Choroid plexus epithelial cell (primary cell): ENCODE measurements around the gene SBF1.

ENCODE experiments used
- DNase-seq: peaks from one replicate; pipeline ENCODE4 v3.0.0-alpha.2; 2010; ENCODE audit warnings: low read depth
- H3K4me3 ChIP-seq: 2 replicates; pipeline ENCODE4 v1.5.1; 2011; ENCODE audit warnings: low read depth, mild to moderate bottlenecking, control low read depth, low read length, moderate library complexity
- CTCF ChIP-seq: conservative IDR thresholded peaks from 2 replicates; pipeline ENCODE4 v1.5.1; 2011; ENCODE audit warnings: low read depth, mild to moderate bottlenecking, control low read depth, inconsistent platforms, low read length, moderate library complexity

Gene SBF1

GRCh38 chr22:50445880-50446707, 28.7 kb downstream of the SBF1 start:
- DNase-seq: no peak
- H3K4me3 ChIP-seq: no peak overlapping the region
- TF ChIP-seq CTCF: no peak

GRCh38 chr22:50445071-50445879, 29.6 kb downstream of the SBF1 start:
- DNase-seq: no peak
- TF ChIP-seq CTCF: no peak
- no peak overlapping the region for H3K4me3 ChIP-seq

GRCh38 chr22:50444663-50445062, 30.2 kb downstream of the SBF1 start:
- H3K4me3 ChIP-seq: no peak overlapping the region
- peak; percentile 88 for DNase-seq
- TF ChIP-seq CTCF: no peak

GRCh38 chr22:50443801-50444625, 30.8 kb downstream of the SBF1 start:
- no peak overlapping the region for H3K4me3 ChIP-seq
- TF ChIP-seq CTCF: no peak
- DNase-seq: peak; percentile 17

GRCh38 chr22:50443197-50443596, 31.6 kb downstream of the SBF1 start:
- no peak for TF ChIP-seq CTCF

GRCh38 chr22:50441428-50441993, 33.3 kb downstream of the SBF1 start:
- H3K4me3 ChIP-seq: no peak overlapping the region
- TF ChIP-seq CTCF: no peak
- DNase-seq: no peak

More at GRCh38 chr22:50443197-50443596, 31.6 kb downstream of the SBF1 start:
- DNase-seq: no peak
- no peak overlapping the region for H3K4me3 ChIP-seq
